DMS153 treated with DMSO at 0.1 percent for 48 hours (cell line): ENCODE results near the gene VPREB3.
A peak's percentile ranks its signal among the peaks of the same experiment; 100 is the strongest.
"Not testable (repeated sequence)": the region's sequence is repeated elsewhere in the genome, so short reads cannot be mapped to it uniquely, and the experiment has no call there.

Source experiments
- DNase-seq: peaks from one replicate; lab custom pipeline; 2025; ENCODE audit not compliant: unreplicated experiment; lab: John Stamatoyannopoulos, UW

The VPREB3 gene

DNA sequence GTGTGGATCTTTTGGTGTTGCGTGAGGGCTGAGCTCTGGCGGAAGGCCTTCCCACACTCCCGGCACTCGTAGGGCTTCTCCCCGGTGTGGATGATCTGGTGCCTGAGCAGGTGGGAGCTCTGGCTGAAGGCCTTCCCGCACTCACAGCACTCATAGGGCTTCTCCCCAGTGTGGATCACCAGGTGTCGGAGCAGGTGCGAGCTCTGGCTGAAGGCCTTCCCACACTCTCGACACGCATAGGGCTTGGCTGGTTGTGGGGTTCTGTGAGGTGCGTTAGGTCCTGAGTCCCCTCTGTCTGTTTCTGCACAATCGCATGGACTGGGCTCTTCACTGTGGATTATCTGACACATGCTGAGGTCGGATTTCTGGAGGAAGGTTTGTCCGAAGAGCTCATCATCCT lies 9.7 kb downstream of the VPREB3 start:
- DNase-seq = no peak

DNA sequence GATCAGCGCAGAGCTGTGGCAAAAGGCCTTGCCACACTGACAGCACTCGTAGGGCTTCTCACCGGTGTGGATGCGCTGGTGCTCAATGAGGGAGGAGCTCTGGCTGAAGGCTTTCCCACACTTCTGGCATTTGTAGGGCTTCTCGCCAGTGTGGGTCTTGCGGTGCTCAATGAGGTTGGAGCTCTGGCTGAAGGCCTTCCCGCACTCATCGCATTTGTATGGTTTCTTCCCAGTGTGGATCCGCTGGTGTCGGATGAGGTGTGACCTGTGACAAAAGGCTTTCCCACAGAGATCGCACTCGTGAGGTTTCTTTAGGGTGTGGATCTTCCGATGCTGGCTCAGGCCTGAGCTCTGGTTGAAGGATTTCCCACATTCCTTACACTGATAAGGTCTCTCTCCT lies 10.2 kb downstream of the VPREB3 start:
- no peak for DNase-seq

DNA sequence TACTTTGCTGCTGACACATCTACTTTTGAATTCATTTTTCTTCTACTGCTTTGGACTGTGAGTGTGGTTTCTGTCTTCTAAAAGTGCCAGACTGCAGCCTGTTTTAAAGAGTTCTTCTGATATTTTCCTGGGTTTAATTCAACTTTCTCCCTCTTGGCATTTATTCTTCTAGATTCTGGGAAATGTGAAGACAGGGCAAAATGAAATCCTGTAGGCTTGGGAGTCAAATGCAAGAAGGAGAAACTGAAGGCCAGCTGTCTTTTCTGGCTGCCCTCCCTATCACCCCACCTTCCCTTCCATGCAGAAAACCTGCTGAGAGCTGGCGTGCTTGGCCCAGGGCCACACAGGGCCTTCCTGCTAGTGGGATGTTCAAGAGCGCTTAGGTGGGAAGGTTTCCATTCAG lies 10.9 kb downstream of the VPREB3 start:
- DNase-seq = no peak

DNA sequence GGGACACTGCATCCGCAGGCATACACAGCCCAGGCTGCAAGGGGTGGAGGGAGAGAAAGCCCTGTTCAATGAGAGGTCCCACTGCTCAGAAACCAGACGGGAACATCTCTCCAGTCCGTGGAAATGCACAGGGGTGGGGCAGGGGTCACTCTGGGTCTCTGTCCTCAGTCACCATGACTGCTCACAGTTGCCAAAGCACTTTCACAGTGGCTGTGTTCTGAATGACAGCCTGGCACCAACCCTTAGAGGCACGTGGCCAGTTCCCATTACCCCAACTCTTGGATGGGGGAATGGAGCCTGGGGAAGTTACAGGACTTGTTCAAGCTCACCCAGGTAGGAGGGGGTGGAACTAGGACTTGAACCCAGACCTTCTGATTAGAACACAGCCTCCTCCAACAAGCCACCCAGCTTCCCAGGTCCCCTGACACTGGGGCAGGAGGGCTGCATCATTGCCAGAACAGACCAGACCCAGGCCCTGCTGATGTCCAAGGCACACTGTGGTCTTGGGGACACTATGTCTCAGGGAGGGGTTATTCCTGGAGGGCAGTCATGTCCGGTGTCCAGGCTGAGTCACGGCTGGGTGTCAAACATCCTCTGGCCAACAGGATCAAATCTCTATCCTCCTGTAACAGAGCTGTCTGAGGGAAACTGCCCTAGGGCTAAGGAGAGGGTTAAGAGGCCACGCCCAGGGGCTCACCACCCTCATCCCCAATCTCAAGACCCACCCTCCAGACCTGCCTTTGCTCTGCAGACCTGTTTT lies 11.5 kb downstream of the VPREB3 start:
- DNase-seq = no peak

DNA sequence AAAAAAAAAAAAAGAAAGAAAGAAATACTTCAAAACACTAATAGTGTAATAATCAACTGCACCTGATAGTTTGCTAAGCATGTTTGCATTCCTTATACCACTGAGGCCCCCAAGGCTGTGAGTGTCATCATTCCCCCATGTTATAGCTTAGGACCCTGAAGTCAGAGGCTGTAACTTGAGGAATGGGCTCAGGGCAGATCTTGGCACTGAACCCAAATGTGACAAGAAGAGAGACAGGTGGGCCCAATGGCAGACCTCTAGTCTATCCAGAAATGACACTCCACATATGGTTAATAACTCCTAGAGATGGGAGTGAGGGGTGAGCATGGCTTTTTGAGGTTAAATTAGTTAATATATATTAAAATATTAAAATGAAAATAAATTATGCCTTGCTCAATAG lies 16.5 kb downstream of the VPREB3 start:
- no peak for DNase-seq

DNA sequence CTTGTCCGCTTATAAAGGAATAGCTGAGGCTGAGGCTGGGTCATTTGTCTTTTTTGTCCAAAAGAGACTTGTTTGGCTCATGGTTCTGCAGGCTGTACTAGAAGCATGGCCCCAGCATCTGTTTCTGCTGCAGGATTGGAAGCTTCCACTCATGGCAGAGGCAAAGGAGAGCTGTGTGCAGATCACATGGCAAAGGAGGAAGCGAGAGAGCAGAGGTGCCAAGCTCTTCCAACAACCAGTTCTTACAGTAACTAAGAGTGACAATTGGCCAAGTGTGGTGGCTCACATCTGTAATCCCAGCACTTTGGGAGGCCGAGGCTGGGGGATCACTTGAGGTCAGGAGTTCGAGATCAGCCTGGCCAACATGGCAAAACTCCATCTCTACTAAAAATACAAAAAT lies 26.1 kb downstream of the VPREB3 start:
- not testable (repeated sequence) for DNase-seq

GRCh38 chr22:23722724-23723123 lies 31.5 kb downstream of the VPREB3 start:
- no peak for DNase-seq

GRCh38 chr22:23722160-23722559 lies 32.1 kb downstream of the VPREB3 start:
- no peak for DNase-seq

DNA sequence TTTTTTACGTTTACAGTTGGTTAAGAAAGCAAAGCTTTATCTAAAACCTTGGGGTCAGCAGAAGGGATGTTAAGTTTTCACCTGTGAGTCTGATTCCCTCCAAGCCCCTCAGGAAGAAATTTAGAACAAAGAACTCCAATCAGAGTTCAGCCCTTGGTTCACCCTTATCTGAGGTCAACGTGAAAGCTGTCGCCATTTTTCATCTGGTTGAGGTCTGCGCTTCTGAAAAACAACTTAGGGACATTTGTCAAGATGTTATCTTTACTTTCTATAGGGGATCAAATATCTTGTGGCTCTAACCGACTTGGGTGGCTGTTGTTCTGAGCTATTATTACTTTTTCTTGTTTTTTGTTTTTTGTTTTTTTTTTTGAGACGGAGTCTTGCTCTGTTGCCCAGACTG lies 33.4 kb downstream of the VPREB3 start:
- no peak for DNase-seq

DNA sequence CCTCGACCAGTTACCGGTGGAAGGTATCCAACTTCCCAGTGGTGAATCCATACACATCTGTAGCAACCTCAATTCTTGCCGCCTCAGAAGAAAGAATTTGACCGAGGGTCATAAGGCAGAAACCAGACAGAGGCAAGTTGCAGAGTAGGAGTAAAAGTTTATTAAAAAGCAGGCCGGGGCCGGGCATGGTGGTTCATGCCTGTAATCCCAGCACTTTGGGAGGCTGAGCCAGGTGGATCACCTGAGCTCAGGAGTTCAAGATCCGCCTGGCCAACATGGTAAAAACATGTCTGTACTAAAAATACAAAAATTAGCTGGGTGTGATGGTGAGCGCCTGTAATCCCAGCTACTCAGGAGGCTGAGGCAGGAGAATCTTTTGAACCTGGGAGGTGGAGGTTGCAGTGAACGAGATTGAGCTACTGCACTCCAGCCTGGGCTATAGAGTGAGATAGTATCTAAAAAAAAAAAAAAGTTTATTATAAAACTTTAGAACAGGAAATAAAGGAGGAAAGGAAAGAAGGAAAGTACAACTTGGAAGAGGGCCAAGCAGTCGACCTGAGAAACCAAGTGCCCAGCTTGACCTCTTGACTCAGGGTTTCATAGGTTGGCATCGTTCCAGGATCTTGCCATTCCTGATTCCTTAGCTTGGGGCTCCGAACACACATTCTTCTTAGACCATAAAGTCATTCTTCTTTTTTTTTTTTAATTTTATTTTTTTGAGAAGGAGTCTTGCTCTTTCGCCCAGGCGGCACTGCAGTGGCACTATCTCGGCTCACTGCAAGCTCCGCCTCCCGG lies 35.7 kb downstream of the VPREB3 start:
- no peak for DNase-seq

DNA sequence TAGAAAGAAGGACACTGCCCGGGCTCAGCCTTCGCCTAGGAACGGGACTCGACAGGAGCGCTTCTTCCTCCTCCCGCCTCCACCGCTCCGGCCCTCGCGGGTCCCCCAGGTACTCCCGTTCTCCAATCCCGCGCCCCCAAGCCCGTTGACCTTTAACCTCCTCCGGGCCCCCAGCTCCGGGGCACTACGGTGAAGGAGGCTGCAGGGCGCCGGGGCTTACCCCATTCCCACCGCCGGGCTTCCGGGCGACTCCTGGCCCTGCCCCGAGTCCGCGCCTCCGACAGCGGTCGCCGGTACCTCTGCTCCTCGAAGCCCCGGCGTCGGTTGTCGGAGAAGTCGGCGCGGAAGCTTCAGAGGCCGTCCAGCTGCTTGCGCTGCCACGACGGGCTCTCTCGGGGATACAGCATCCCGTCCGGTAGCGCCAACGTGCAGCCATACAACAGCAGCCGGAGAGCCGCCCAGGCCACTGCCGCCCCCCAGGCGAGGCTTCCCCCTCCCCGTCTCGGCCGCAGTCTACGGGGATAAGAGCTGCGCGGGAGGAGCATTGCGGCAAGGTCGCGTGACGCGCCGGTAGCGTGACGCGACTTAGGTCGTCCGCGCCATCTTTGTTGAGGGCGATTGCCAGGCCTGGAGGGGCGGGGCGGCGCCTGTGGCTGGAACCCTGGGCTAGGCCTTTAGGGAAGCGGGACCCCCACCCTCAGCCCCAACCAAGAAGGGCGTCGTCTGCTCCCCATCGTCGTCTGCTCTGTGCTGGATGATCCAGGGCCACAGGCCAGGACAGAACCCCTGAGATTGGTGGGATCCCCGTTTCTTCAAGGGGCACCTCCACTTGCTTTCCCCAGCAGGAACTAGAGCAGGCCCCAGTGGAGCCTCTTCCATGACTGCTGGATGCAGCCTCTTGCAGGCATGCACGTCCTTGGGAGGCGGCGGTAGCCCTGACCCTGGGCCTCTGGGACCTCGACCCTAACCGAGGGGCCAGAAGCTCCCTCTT lies 37.1 kb downstream of the VPREB3 start:
- peak; percentile 44 for DNase-seq

- no peak for DNase-seq
Observed at GRCh38 chr22:23715806-23716375, 38.3 kb downstream of the VPREB3 start.

DNA sequence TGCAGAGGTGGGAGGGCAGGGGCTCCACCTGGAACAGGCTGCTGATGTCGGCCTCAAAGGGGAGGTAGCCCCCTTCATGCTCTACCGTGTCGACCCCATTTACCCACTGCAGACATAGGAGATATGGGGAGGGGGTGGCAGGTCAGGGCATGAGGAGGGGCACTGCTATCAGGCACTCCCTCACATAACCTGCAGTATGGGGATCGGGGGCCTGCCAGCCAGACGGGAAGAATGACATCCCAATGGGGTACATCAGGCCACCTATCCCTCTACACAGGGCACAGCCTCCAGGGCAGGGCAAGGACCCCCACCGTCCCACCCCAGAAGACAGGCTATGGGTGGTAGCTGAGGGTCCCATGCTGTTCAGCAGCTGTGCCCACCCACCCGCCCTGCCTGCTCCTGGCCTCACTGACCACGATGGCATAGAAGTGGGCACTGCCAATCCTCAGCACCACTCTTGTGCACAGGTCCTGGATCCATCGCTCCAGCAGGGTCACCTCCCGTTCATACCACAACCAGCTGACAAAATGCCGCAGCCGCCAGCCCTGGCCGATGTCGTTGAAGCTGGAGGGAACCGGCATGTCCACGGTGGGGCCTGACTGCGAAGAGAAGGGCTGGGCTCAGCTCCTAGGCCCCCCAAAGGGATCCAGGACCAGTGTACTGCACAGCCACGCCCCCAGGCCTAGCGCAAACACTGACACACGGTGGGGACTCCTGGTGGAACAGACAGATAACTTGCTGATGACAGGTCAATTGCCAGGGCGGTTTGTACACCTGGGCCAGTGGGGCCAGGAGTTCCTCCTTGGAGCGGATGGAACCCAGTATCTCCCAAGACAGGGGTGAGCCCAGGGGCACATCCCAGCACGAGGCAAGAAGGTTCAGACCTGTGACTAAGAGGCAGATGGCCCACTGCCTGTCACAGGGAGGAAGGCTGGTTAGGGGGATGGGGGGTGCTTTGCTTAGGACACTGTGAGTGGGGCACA lies 39.3 kb downstream of the VPREB3 start:
- DNase-seq = no peak

- DNase-seq = no peak
Observed at GRCh38 chr22:23713696-23714595, 40.3 kb downstream of the VPREB3 start.

DNA sequence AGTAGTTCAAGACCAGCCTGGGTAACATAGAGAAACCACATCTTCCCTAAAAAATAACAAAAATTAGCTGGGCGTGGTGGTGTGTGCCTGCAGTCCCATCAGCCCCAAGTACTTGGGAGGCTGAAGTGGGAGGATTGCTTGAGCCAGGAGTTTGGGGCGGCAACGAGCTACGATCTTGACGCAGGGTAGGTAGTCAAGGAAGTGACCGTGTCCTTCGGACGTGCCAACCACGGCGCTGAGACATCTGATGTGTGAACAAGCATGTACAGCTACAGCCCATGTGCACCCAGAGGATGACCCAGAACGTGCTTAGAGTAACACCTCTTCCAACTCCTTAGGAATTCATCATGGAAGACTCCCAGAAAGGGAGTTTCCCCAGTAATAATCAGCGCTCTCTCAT lies 42.0 kb downstream of the VPREB3 start:
- DNase-seq = no peak

DNA sequence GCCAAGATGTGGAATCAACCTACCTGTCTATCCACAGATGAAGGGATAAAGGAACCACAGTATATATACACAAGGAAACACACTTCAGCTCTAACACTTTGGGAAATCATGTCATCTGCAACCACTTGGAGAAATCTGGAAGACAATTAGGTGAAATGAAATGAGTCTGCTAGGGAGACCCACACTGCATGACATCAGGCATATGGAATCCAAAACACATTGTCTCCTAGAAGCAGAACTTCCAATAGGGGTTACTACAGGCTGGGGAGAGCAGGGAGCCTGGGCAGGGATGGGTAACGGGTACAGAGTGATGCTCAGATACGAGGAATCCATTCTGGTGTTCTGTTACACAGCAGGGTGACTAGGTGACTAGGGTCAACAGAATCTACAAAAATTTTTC lies 45.1 kb downstream of the VPREB3 start:
- no peak for DNase-seq

GRCh38 chr22:23708270-23708669 lies 46.0 kb downstream of the VPREB3 start:
- DNase-seq = no peak

- no peak for DNase-seq
Observed at GRCh38 chr22:23705358-23705757, 48.9 kb downstream of the VPREB3 start.

- no peak for DNase-seq
Observed at GRCh38 chr22:23704829-23705228, 49.4 kb downstream of the VPREB3 start.
